Epithelial cell of esophagus (primary cell): ENCODE data around the gene MRPL40.

Source experiments
- DNase-seq: peaks from one replicate; pipeline ENCODE4 v3.0.0; 2010; ENCODE audit warnings: low read depth
- H3K4me3 ChIP-seq: 2 replicates; pipeline ENCODE4 v1.5.1; 2011; ENCODE audit warnings: mild to moderate bottlenecking, low read length, control low read depth
- CTCF ChIP-seq: IDR thresholded peaks from 2 replicates; pipeline ENCODE4 v1.5.1; 2011; ENCODE audit warnings: low read depth, mild to moderate bottlenecking, low read length, control low read depth, inconsistent platforms; ENCODE audit not compliant: insufficient read depth; ENCODE audit errors: missing control alignments

The MRPL40 gene

GRCh38 chr22:19480789-19481188 lies 48.4 kb downstream of the MRPL40 start:
- TF ChIP-seq CTCF = no peak
- H3K4me3 ChIP-seq = peak overlapping the region; percentile 87
- no peak for DNase-seq

GRCh38 chr22:19482297-19482696 lies 50.0 kb downstream of the MRPL40 start:
- TF ChIP-seq CTCF = no peak
- no peak for DNase-seq

GRCh38 chr22:19483481-19484244 lies 51.3 kb downstream of the MRPL40 start:
- DNase-seq = peak; percentile 62
- no peak overlapping the region for H3K4me3 ChIP-seq
- no peak for TF ChIP-seq CTCF

More at GRCh38 chr22:19482297-19482696, 50.0 kb downstream of the MRPL40 start:
- H3K4me3 ChIP-seq = no peak overlapping the region
